WI38 (cell line): ENCODE results near the gene RBM22.

Experiments
- H3K4me3 ChIP-seq: 2 replicates; pipeline ENCODE4 v1.5.1; 2011; ENCODE audit warnings: low read depth, mild to moderate bottlenecking, control low read depth, low read length
- TF ChIP-seq, protein P1 (sequence below): IDR thresholded peaks from 2 replicates; pipeline ENCODE4 v1.5.1; 2012; ENCODE audit warnings: low read depth, mild to moderate bottlenecking, control low read depth, low read length

RBM22 gene

GRCh38 chr5:150658121-150658520, 42.7 kb downstream of the RBM22 start:
- no peak overlapping the region for H3K4me3 ChIP-seq
- TF ChIP-seq, protein P1, sequence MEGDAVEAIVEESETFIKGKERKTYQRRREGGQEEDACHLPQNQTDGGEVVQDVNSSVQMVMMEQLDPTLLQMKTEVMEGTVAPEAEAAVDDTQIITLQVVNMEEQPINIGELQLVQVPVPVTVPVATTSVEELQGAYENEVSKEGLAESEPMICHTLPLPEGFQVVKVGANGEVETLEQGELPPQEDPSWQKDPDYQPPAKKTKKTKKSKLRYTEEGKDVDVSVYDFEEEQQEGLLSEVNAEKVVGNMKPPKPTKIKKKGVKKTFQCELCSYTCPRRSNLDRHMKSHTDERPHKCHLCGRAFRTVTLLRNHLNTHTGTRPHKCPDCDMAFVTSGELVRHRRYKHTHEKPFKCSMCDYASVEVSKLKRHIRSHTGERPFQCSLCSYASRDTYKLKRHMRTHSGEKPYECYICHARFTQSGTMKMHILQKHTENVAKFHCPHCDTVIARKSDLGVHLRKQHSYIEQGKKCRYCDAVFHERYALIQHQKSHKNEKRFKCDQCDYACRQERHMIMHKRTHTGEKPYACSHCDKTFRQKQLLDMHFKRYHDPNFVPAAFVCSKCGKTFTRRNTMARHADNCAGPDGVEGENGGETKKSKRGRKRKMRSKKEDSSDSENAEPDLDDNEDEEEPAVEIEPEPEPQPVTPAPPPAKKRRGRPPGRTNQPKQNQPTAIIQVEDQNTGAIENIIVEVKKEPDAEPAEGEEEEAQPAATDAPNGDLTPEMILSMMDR: no peak

DNA sequence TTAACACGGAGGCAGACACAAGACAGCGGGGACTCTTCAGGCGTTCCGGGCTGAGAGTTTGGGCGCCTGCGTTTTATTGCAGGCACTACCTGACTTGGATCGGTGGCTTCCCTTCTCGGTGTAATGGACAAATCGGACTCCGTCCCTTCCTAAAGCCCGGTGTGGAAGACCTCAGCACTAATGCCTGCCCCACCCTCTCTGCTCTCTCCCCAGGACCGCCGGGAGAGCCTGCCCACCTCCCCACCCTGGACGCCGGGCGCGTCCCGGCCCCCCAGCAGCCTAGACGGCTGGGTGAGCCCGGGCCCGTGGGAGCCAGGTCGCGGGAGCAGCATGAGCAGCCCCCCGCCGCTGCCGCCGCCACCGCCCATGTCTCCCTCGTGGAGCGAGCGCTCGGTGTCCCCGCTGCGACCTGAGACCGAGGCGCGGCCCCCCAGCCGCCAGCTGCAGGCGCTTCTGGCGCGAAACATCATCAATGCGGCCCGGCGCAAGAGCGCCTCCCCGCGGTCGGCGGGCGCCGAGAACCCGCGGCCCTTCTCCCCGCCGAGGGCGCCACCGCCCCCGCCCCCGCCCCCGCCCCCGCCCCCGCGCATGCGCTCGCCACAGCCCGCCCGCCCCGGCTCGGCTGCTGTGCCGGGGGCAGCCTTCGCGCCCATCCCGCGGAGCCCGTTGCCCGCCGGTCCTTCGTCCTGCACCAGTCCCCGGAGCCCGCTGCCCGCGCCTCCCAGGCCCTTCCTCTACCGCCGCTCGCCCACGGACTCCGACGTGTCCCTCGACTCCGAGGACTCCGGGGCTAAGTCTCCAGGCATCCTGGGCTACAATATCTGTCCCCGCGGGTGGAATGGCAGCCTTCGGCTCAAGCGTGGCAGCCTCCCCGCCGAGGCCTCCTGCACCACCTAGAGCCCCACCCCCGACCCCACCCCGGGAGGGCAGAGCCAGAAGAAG, 44.4 kb downstream of the RBM22 start:
- TF ChIP-seq, protein P1: 0 out of 2 replicates have a peak, but pooled peaks have one; percentile 30
- peak overlapping the region; percentile 53 for H3K4me3 ChIP-seq

DNA sequence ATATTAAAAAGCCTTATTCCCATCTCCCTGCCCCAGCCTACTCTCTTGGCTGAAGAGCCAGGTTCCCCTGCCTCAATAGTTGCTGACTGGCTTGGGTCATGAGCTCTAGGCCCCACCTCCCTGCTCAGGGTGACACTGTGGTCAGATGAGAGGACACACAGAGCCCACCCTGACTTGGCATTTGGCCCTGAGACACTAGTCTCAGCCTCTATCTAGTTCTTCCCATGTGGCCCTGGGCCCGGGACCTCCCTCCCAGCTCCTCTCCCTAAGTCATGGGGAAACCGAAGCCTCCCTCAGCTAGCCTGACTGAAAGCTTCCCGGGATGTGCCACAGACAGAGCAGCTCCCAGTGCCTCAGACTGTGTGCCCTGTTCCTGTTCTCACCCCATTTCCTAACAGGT, 45.6 kb downstream of the RBM22 start:
- H3K4me3 ChIP-seq: no peak overlapping the region
- TF ChIP-seq, protein P1: no peak

GRCh38 chr5:150653762-150654556, 46.9 kb downstream of the RBM22 start:
- TF ChIP-seq, protein P1: no peak

DNA sequence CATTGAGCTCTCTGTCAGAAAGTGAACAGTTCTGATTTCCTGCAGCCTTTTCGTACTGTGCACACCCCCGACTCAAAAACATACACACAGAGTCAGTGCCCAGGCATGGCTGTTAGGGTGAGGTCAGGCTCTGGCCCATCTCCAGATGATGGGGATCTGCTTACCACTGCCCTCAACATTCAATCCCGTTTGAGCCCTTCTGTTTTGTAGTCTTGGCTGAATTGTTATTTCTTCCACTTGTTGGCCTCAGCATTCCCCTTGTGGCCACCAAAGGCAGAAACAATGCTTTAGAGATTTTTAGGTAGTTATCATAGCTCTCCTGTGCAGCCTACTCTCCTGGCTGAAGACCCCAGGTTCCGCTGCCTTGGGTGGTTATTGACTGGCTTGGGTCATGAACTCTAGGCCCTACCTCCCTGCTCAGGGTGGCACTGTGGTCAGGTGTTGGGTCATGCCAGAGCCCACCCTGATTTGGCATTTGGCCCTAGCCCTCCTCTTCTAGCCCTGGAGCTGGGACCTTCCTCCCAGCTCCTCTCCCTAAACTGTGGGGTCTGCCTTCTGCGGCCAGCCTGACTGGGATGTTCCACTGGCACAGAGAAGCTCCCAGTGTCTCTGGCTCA, 47.6 kb downstream of the RBM22 start:
- TF ChIP-seq, protein P1: peak; percentile 17; the same call in 1 of the 2 replicates
- no peak overlapping the region for H3K4me3 ChIP-seq

More at GRCh38 chr5:150653762-150654556, 46.9 kb downstream of the RBM22 start:
- H3K4me3 ChIP-seq: no peak overlapping the region

DNA sequence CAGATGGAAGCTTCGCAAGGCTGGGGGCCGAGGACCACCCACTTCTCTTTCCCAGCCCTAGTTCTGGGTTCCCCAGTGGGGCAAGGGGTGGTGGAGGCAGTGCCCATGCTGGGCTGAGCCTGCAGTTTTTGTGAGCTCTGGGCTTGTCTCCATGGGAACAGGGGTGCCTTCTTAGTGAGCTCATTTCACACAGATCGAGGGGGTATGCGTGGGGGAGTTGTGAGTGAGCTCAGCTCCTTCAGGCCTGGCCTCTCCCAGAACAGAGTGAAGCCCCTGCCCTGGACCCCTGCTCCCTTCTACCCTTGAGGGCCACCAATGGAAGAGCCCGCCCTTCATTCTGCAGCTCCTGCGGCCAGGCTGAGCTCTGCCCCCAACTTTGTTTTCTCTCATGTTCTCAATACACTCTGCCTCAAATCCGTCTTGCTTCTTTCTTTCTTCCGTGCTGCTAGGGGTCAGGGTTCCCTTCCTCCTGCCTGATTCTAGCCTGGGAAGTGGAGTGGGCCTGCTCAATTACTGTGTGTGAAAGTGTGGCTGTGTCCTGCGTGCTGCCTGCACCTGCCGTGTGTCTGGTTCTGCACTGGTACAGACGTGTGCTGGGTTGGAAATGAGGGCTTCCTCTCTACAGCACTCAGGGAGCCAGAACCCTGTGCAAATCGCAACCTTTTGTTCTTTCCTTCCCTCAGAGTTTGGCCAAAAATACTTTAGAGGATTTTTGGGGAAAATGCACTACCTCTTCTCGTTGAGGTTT, 48.8 kb downstream of the RBM22 start:
- no peak overlapping the region for H3K4me3 ChIP-seq
- TF ChIP-seq, protein P1: no peak
